ENCODE measurements around the gene FARSA. TPM values are rescaled to one million over a fixed set of nuclear protein-coding genes. Genes with fewer than 3 reads are reported as not detected.
A peak's percentile ranks its signal among the peaks of the same experiment; 100 is the strongest.

FARSA gene
- polyA plus RNA-seq, 3 donors = 29.0 to 49.2 (median 47.9) TPM

GRCh38 chr19:12922959-12923358 lies 10.6 kb downstream of the FARSA start:
- Mint-ChIP-seq H3K4me3 (no peak overlapping the region), H3K9me3 (peaks cover 0 to 4% (median 0%) of the 10 kb centered on the region in 7 donors), H3K27ac (peak overlapping the region in 3 of 7 donors; percentile 28 to 57 (median 40))

GRCh38 chr19:12921047-12921446 lies 12.5 kb downstream of the FARSA start:
- H3K9me3 Mint-ChIP-seq = peaks cover 0 to 4% (median 0%) of the 10 kb centered on the region in 7 donors
- 68% methylated on average over 3 of the region's 3 CpGs for WGBS (ENCODE audit: insufficient coverage)

More at GRCh38 chr19:12922959-12923358, 10.6 kb downstream of the FARSA start:
- Histone ChIP-seq H3K27me3 (ENCODE audit: control insufficient read depth in 2 of 2, insufficient read depth in 2 of 2, low read length in 2 of 2) (no peaks in the 10 kb centered on the region), H3K79me2 (ENCODE audit: insufficient read depth, low read length) (no peaks in the 10 kb centered on the region), H3K4me3 (replicated peaks in 1 of 3; ENCODE audit: low read depth in 2 of 3, low read length in 3 of 3) (no peak overlapping the region), H4K20me1 (ENCODE audit: insufficient read depth, low read length) (no peaks in the 10 kb centered on the region), H3K4me1 (ENCODE audit: control insufficient read depth in 1 of 2, insufficient read depth in 2 of 2, low read length in 2 of 2) (peaks cover 10 to 14% of the 10 kb centered on the region in 2 donors), H2AFZ (ENCODE audit: insufficient read depth, low read depth, low read length, poor library complexity, severe bottlenecking) (no peak overlapping the region), H3K27ac (ENCODE audit: low read depth in 1 of 2, low read length in 2 of 2) (no peak overlapping the region), H3K4me2 (replicated peaks; ENCODE audit: extremely low read depth, low read length, poor library complexity, severe bottlenecking) (no peak overlapping the region), H3K36me3 (replicated peaks in 1 of 2; ENCODE audit: control insufficient read depth in 1 of 2, insufficient read depth in 2 of 2, low read length in 2 of 2) (peaks cover 46 to 59% of the 10 kb centered on the region in 2 donors), H3K9me3 (replicated peaks in 1 of 2; ENCODE audit: control insufficient read depth in 1 of 2, insufficient read depth in 1 of 2, low read length in 2 of 2) (no peaks in the 10 kb centered on the region), H3K9ac (ENCODE audit: insufficient read depth, low read length, poor library complexity, severe bottlenecking) (no peak overlapping the region)
- TF ChIP-seq CTCF (IDR thresholded peaks at IDR 0.05) = no peak
- Mint-ChIP-seq H3K27me3 (ENCODE audit: low read depth in 3 of 3) (peaks cover 0 to 3% (median 0%) of the 10 kb centered on the region in 3 donors), H3K36me3 (peaks cover 41 to 65% of the 10 kb centered on the region in 2 donors), H3K4me1 (peaks cover 11% of the 10 kb centered on the region)
- intact Hi-C loops (cut with micrococcal nuclease) = no loop called here
- WGBS (ENCODE audit: insufficient coverage) = 100% methylated on average over 2 of the region's 4 CpGs
- no peak for DNase-seq

More at GRCh38 chr19:12921047-12921446, 12.5 kb downstream of the FARSA start:
- no peak for TF ChIP-seq CTCF (IDR thresholded peaks at IDR 0.05)
- no peak for DNase-seq
- H3K27me3 ChIP-seq (ENCODE audit: control insufficient read depth in 2 of 2, insufficient read depth in 2 of 2, low read length in 2 of 2) = no peaks in the 10 kb centered on the region
- no peaks in the 10 kb centered on the region for H4K20me1 ChIP-seq (ENCODE audit: insufficient read depth, low read length)
- H3K27ac ChIP-seq (ENCODE audit: low read depth in 1 of 2, low read length in 2 of 2) = no peak overlapping the region
- H3K4me3 ChIP-seq (replicated peaks in 1 of 3; ENCODE audit: low read depth in 2 of 3, low read length in 3 of 3) = no peak overlapping the region
- no peak overlapping the region for H3K4me2 ChIP-seq (replicated peaks; ENCODE audit: extremely low read depth, low read length, poor library complexity, severe bottlenecking)
- H3K4me1 ChIP-seq (ENCODE audit: control insufficient read depth in 1 of 2, insufficient read depth in 2 of 2, low read length in 2 of 2) = peaks cover 10 to 14% of the 10 kb centered on the region in 2 donors
- H3K9me3 ChIP-seq (replicated peaks in 1 of 2; ENCODE audit: control insufficient read depth in 1 of 2, insufficient read depth in 1 of 2, low read length in 2 of 2) = no peaks in the 10 kb centered on the region
- H3K27ac Mint-ChIP-seq = peak overlapping the region in 5 of 7 donors; percentile 10 to 82 (median 54)
- H3K4me1 Mint-ChIP-seq = peaks cover 11% of the 10 kb centered on the region
- H3K36me3 Mint-ChIP-seq = peaks cover 32 to 46% of the 10 kb centered on the region in 2 donors
- no peaks in the 10 kb centered on the region for H3K79me2 ChIP-seq (ENCODE audit: insufficient read depth, low read length)
- peaks cover 0 to 3% (median 0%) of the 10 kb centered on the region in 3 donors for H3K27me3 Mint-ChIP-seq (ENCODE audit: low read depth in 3 of 3)
- H3K9ac ChIP-seq (ENCODE audit: insufficient read depth, low read length, poor library complexity, severe bottlenecking) = no peak overlapping the region
- intact Hi-C loops (cut with micrococcal nuclease) = no loop called here
- H3K4me3 Mint-ChIP-seq = no peak overlapping the region
- no peak overlapping the region for H2AFZ ChIP-seq (ENCODE audit: insufficient read depth, low read depth, low read length, poor library complexity, severe bottlenecking)
- peaks cover 30 to 41% of the 10 kb centered on the region in 2 donors for H3K36me3 ChIP-seq (replicated peaks in 1 of 2; ENCODE audit: control insufficient read depth in 1 of 2, insufficient read depth in 2 of 2, low read length in 2 of 2)
